SU-DHL-6 (cell line): ENCODE data around the gene IL17RC.
"Not testable (repeated sequence)": the region's sequence is repeated elsewhere in the genome, so short reads cannot be mapped to it uniquely, and the experiment has no call there.

Experiments used
- EZH2phosphoT487 ChIP-seq: fragments of 200-600 bp; sonication (generic), shearing (Covaris generic); conservative IDR thresholded peaks from 2 replicates; pipeline ENCODE4 v1.6.1; 2018; ENCODE audit warnings: mild to moderate bottlenecking, antibody characterized with exemption, low read length, moderate library complexity, mixed read lengths
- TF ChIP-seq, protein P1 (sequence below): fragments of 200-600 bp; sonication (generic); IDR thresholded peaks from one replicate; pipeline ENCODE4 v1.5.1; 2017; ENCODE audit warnings: antibody characterized with exemption, mild to moderate bottlenecking, low read length, moderate library complexity; ENCODE audit not compliant: insufficient read depth, poor library complexity, severe bottlenecking

- TF ChIP-seq, protein P1, sequence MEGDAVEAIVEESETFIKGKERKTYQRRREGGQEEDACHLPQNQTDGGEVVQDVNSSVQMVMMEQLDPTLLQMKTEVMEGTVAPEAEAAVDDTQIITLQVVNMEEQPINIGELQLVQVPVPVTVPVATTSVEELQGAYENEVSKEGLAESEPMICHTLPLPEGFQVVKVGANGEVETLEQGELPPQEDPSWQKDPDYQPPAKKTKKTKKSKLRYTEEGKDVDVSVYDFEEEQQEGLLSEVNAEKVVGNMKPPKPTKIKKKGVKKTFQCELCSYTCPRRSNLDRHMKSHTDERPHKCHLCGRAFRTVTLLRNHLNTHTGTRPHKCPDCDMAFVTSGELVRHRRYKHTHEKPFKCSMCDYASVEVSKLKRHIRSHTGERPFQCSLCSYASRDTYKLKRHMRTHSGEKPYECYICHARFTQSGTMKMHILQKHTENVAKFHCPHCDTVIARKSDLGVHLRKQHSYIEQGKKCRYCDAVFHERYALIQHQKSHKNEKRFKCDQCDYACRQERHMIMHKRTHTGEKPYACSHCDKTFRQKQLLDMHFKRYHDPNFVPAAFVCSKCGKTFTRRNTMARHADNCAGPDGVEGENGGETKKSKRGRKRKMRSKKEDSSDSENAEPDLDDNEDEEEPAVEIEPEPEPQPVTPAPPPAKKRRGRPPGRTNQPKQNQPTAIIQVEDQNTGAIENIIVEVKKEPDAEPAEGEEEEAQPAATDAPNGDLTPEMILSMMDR, result not testable (repeated sequence)
- not testable (repeated sequence) for TF ChIP-seq EZH2phosphoT487
Observed at GRCh38 chr3:9895715-9896114, 21.2 kb upstream of the IL17RC start.
